GM12874 (cell line): Measurements from ENCODE around the gene UBE2E2.

ENCODE experiments used
- TF ChIP-seq, protein P1 (sequence below): IDR thresholded peaks from 2 replicates; pipeline ENCODE4 v1.5.1; 2011; ENCODE audit warnings: low read depth, mild to moderate bottlenecking, control low read depth, low read length, moderate library complexity; ENCODE audit not compliant: insufficient read depth

UBE2E2 gene

DNA sequence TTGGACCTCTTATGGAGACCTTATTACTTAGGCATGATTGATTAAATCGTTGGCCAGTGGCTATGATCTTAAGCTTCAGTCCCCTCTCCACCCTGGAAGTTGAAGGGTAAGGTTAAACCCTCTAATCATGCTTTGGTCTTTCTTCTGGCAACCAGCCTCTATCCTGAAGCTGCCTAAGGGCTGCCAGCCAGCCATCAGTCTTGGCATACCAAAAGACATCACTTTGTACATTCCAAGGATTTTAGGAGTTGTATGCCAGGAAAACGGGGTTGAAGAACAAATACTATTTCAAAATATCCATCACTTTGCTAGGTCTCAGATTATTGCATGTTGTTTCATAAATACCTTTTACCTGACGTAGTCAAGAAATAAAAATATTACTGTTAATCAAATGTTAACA is 28.9 kb downstream of the UBE2E2 start:
- TF ChIP-seq, protein P1, sequence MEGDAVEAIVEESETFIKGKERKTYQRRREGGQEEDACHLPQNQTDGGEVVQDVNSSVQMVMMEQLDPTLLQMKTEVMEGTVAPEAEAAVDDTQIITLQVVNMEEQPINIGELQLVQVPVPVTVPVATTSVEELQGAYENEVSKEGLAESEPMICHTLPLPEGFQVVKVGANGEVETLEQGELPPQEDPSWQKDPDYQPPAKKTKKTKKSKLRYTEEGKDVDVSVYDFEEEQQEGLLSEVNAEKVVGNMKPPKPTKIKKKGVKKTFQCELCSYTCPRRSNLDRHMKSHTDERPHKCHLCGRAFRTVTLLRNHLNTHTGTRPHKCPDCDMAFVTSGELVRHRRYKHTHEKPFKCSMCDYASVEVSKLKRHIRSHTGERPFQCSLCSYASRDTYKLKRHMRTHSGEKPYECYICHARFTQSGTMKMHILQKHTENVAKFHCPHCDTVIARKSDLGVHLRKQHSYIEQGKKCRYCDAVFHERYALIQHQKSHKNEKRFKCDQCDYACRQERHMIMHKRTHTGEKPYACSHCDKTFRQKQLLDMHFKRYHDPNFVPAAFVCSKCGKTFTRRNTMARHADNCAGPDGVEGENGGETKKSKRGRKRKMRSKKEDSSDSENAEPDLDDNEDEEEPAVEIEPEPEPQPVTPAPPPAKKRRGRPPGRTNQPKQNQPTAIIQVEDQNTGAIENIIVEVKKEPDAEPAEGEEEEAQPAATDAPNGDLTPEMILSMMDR, result no peak

DNA sequence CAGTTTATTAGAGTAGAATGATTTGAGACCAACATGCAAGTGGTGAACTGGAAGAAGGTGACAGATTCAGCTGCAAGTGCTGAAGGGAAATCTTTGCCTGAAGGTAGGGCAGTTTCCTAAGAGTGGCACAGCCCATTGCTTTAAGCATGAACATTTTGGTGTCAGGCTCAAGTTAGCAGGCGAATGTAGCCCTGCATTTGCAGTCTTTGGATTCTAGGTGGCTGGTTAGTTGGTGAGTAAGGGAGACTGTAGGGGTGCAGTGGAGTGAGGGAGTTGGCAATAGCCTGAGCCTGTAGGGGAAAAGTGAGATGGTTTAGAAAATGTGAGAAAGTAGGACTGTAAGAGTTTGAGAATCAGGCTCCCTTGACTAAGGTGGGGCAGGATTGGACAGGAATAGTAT is 29.7 kb downstream of the UBE2E2 start:
- TF ChIP-seq, protein P1, result no peak

DNA sequence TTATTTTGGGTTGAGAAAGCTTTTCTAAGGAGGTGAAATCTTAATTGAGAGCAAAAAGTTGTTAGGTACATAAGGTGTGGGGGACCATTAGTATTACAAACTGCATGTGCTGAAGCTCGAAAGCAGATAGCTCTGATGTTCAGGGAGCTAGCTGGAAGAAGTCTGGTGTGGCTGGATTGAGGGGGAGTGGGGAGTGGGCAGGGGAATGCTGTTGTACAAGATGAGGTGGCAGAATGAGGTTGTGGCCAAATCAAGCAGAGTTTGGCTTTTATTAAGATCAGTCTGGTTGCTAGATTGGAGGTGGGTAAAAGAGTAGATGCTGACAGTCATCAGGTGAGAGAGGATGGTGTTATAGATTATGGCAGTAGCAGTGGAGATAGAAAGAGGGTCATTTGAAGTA is 32.1 kb downstream of the UBE2E2 start:
- TF ChIP-seq, protein P1, result no peak

DNA sequence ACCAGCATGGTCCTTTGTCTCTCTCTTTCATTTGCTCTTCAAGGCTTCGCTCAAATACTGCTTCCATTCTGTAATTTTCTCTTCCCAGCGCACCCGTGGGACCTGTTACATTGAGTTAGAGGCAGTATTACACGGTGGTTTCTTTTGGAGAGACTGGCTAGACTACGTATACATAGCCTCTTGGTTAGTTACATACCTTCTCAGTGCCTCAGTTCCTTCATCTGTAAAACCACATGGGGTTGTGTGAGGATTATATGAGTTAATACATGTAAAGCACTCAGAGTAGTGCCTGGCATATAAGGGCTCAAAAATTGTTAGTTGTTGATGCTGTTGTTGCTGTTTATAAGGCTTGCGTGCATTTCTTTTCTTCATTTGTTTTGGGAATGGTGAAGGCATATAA is 33.8 kb downstream of the UBE2E2 start:
- TF ChIP-seq, protein P1, result no peak

DNA sequence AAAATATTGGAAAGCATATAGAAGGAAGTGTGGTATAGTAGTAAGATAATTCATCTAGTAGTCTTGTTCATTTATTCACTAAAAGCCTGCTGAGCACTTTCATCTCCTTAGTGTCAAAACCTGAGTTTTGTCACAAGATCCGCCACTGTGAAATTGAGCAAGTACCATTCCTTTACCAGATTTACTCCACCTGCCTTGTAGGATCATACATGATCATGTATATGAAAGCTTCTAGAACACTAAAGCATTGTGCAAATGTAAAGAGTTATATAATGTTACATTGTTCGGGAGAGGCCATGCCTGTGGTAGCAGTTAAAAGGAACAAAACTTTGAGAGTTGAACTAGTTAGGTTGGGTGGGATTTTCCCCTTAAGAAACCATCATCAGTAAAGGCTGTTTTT is 35.0 kb downstream of the UBE2E2 start:
- TF ChIP-seq, protein P1, result no peak

DNA sequence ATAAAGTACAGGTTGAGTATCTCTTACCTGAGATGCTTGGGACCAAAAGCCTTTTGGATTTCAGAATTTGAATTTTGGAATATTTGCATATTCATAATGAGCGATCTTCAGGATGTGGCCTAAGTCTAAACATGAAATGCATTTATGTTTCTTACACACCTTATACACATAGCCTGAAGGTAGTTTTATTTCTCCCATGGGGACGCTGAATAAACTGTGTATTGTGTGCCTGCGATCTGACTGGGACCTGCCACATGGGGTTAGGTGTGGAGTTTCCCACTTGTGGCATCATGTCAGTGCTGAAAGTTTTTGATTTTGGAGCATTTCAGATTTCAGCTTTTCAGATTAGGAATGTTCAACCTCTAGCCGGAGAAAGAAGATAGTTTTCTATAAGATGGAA is 35.5 kb downstream of the UBE2E2 start:
- TF ChIP-seq, protein P1, result no peak

DNA sequence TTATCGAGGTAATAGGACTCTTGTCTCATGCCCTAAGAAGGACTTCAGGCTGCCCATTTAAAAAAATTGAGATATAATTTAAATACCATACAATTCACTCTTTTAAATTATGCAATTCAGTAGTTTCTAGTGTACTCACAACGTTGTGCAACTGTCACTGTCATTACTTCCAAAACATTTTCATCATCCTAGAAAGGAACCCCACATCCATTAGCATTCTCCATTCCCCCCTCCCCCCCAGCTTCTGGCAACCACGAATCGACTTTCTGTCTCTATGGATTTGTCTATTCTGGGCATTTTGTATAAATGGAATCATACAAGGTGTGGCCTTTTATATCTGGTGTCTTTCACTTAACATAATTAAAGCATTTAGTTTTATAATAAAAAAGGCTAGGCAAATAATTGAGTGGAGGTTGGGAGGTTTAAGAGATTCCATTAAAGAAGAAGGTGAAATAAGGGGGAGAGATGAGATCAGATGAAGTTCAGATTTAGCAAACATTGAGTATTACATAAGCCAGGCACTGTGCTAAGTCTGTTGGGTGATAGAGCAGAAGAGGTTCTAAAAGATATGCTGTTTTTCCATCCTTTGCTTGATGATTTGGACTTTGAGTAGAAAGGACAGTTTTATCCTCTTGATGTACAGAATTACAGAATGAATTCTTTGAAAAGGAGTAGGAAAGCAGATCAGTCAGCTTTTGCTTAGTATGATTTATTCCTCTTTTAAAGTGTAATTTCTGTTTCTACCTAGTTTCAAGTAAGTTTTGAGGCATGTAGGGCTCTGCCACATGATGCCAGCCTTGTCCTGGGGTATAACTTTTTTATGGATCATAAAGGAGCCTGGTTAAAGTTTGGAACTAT is 36.3 kb downstream of the UBE2E2 start:
- TF ChIP-seq, protein P1, result no peak
